GM18858 (cell line): ENCODE results near the gene NAV3.
"Not testable (repeated sequence)": the region's sequence is repeated elsewhere in the genome, so short reads cannot be mapped to it uniquely, and the experiment has no call there.

Experiments used
- ATAC-seq: cut with Tn5 transposase; IDR thresholded peaks from one replicate; pipeline ENCODE4 v1.9.1; 2021; ENCODE audit not compliant: unreplicated experiment

NAV3 gene

DNA sequence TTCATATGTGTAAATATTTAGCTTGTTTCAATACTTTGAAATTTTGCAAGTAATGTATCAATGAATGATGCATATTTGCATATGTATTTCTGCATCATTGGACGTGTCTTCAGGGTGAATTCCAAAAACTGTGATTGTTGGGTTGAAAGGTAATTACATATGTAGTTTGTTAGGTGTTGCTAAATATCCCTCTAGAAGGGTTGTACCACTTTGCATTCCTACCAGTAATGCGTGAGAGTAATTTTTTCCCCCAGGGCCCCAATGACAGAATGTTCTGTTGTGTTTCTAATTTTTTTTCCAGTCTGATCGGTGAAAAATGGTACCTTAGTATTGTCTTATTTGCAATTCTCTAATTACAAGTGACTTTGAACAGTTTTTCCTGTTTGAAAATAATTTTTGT is 408.9 kb downstream of the NAV3 start:
- ATAC-seq, result no peak

- no peak for ATAC-seq
Observed at GRCh38 chr12:78240827-78241226, 410.1 kb downstream of the NAV3 start.

- no peak for ATAC-seq
Observed at GRCh38 chr12:78241446-78241845, 410.8 kb downstream of the NAV3 start.

- ATAC-seq, result no peak
Observed at GRCh38 chr12:78244916-78245507, 414.3 kb downstream of the NAV3 start.

- no peak for ATAC-seq
Observed at GRCh38 chr12:78248321-78248720, 417.6 kb downstream of the NAV3 start.

GRCh38 chr12:78249578-78249977 is 418.9 kb downstream of the NAV3 start:
- ATAC-seq, result no peak

DNA sequence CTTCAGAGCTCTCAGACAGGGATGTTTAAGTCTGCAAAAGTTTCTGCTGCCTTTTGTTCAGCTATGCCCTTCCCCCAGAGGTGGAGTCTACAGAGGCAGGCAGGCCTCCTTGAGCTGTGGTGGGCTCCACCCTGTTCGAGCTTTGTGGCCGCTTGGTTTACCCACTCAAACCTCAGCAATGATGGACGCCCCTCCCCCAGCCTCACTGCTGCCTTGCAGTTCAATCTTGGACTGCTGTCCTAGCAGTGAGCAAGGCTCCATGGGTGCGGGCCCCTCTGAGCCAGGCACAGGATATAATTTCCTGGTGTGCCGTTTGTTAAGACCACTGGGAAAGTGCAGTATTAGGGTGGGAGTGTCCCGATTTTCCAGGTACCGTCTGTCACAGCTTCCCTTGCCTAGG is 427.0 kb downstream of the NAV3 start:
- not testable (repeated sequence) for ATAC-seq

DNA sequence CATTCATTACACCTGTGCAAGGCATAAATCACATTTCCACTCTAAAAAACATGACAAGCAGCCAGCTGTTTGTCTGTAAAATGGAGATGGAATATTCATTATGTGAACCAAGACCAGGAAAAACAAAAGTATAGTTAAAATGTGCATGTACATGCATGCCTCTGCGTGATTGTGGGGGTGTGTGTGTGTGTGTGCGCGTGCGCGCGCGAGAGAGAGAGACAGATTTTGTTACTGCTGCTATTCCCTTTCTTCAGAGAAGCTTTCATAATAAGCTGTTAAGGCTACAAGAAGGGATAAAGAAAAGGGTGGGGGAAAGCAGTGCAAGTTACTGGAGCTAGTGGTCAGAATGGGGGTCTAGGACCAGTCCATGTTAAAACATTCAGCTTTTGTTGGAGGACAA is 430.3 kb downstream of the NAV3 start:
- no peak for ATAC-seq

DNA sequence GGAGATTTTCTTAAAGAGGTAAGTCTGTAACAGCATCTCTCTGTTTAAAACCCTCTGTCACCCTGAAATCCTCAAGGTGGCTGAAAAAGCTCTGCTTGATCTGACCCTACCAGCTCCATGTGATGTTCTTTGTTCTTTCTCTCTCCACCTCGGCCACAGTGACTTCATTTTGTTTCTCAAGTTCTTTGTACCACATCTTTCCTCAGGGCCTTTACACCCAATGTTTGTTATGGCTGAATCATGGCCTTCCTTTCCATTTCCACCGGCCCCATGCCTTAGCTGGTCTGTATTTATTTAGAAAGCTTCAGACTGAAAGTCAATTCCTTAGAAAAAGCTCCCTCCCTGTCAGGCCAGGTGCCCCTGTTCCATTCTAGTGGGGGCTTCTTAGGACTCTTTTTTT is 431.2 kb downstream of the NAV3 start:
- ATAC-seq, result no peak
